Uterus (tissue), 4 donors: ENCODE measurements around the gene FAM241A. TPM values are rescaled to one million over a fixed set of nuclear protein-coding genes. Genes with fewer than 3 reads are reported as not detected.

Experiments
- DNase-seq, 2 donors: peaks; one replicate each; pipeline ENCODE4 v3.0.0-alpha.2; 2019 to 2020
- H3K27ac ChIP-seq, 2 donors: fragments of 200-600 bp; sonication (generic); 1 replicate in 1 of 2; 2 replicates in 1 of 2; pipeline ENCODE4 v1.5.1; 2016 to 2018
- H3K27me3 ChIP-seq, 2 donors: fragments of 200-600 bp; sonication (generic); one replicate each; pipeline ENCODE4 v1.5.1; 2018 to 2019; ENCODE audit warnings: control low read depth in 1 of 2
- H3K36me3 ChIP-seq, 2 donors: fragments of 200-600 bp; sonication (generic); one replicate each; pipeline ENCODE4 v1.5.1; 2019; ENCODE audit warnings: control low read depth in 1 of 2
- H3K4me1 ChIP-seq, 2 donors: fragments of 200-600 bp; sonication (generic); one replicate each; pipeline ENCODE4 v1.5.1; 2018 to 2019; ENCODE audit warnings: control low read depth in 1 of 2
- H3K4me3 ChIP-seq, 2 donors: fragments of 200-600 bp; sonication (generic); 1 replicate in 1 of 2; 2 replicates in 1 of 2; pipeline ENCODE4 v1.5.1; 2018 to 2019; ENCODE audit warnings: mild to moderate bottlenecking in 1 of 2
- H3K9me3 ChIP-seq, 2 donors: fragments of 200-600 bp; sonication (generic); one replicate each; pipeline ENCODE4 v1.5.1; 2019; ENCODE audit warnings: control low read depth in 1 of 2
- POLR2A ChIP-seq, 2 donors: fragments of 450-650 bp; IDR thresholded peaks; one replicate each; pipeline ENCODE4 v1.6.1; 2016; ENCODE audit warnings: antibody characterized with exemption in 2 of 2, mild to moderate bottlenecking in 1 of 2, moderate library complexity in 1 of 2
- intact Hi-C: fragments of 100-400 bp; cut with DNase I; formaldehyde crosslinking; loops from one replicate; pipeline ENCODE4 v1.15.1; 2023; ENCODE audit warnings: low total_unique reads
- total RNA-seq, 4 donors: library from RNA; depleted of rRNA in 3 of 4; stranded (reverse); fragments of >200 nt in 3 of 4; gene quantifications; one replicate each; pipeline versions ENCODE4 v1.1.0 to v1.2.4, GENCODE V29; 2014 to 2023
- TF ChIP-seq, protein P1 (sequence below), 4 experiments: fragments of 200-600 bp in 2 of 4; fragments of 450-650 bp in 2 of 4; sonication (generic) in 2 of 4; IDR thresholded peaks; one replicate each; pipeline ENCODE4 v1.5.1; 2016 to 2019; ENCODE audit warnings: antibody characterized with exemption in 4 of 4, mild to moderate bottlenecking in 2 of 4, moderate library complexity in 1 of 4
- donor health status: DM: yes; HTN: yes; CAD: no.

Gene FAM241A
- total RNA-seq, 4 donors from 2014 or later: 2.3 to 8.5 (median 3.5) TPM

- Histone ChIP-seq H3K27me3 (no peaks in the 10 kb centered on the region), H3K4me1 (no peaks in the 10 kb centered on the region), H3K36me3 (no peaks in the 10 kb centered on the region), H3K4me3 (no peak overlapping the region), H3K27ac (no peak overlapping the region), H3K9me3 (no peaks in the 10 kb centered on the region)
- intact Hi-C loops: no loop called here
- TF ChIP-seq, protein P1, sequence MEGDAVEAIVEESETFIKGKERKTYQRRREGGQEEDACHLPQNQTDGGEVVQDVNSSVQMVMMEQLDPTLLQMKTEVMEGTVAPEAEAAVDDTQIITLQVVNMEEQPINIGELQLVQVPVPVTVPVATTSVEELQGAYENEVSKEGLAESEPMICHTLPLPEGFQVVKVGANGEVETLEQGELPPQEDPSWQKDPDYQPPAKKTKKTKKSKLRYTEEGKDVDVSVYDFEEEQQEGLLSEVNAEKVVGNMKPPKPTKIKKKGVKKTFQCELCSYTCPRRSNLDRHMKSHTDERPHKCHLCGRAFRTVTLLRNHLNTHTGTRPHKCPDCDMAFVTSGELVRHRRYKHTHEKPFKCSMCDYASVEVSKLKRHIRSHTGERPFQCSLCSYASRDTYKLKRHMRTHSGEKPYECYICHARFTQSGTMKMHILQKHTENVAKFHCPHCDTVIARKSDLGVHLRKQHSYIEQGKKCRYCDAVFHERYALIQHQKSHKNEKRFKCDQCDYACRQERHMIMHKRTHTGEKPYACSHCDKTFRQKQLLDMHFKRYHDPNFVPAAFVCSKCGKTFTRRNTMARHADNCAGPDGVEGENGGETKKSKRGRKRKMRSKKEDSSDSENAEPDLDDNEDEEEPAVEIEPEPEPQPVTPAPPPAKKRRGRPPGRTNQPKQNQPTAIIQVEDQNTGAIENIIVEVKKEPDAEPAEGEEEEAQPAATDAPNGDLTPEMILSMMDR (IDR thresholded peaks at IDR 0.05): no peak
- TF ChIP-seq POLR2A (IDR thresholded peaks at IDR 0.05): no peak
- DNase-seq: no peak
Observed at GRCh38 chr4:112181358-112182000, 36.2 kb downstream of the FAM241A start.

DNA sequence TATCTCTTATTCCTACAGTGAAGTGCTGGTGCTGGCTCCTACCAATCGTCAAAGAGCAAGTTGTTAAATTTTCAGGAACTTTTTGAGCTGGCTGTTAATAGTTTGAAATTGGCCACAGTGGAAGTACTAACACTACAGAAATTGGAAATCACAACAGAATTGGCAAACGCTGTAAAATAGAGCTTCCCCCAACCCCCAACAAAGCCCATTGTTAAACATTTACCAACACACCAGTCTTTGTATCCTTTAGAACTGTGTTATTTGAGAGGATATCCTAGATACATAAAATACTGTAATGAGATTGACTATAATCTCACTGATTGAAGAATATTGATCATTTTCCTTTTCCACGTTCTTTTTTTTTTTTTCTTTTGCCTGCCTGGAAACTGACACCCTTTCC lies 37.4 kb downstream of the FAM241A start:
- Histone ChIP-seq H3K4me3 (no peak overlapping the region), H3K36me3 (no peaks in the 10 kb centered on the region), H3K9me3 (no peaks in the 10 kb centered on the region), H3K27ac (no peak overlapping the region), H3K4me1 (no peaks in the 10 kb centered on the region), H3K27me3 (no peaks in the 10 kb centered on the region)
- DNase-seq: no peak
- TF ChIP-seq, protein P1 (IDR thresholded peaks at IDR 0.05): no peak
- TF ChIP-seq POLR2A (IDR thresholded peaks at IDR 0.05): no peak
- intact Hi-C loops: no loop called here

GRCh38 chr4:112183252-112183651 lies 38.0 kb downstream of the FAM241A start:
- DNase-seq: no peak
- no peak overlapping the region for H3K27ac ChIP-seq
- no peak for TF ChIP-seq POLR2A (IDR thresholded peaks at IDR 0.05)
- TF ChIP-seq, protein P1 (IDR thresholded peaks at IDR 0.05): no peak

DNA sequence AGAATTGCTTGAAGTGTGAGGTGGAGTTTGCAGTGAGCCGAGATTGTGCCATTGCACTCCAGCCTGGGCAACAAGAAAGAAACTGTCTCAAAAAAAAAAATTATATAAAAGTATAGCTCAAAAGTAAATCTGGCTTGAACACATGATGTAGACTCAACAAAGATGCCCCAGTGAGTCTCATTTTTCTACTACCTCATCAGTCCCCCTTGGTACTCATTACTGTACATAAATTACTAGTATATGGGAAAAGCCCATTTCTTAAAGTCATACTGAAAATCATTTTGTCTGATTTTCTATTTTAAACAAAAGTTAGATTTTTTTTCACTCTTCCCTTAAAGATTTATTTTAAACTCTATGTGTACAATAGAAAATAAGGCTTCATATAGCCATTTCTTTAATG lies 39.2 kb downstream of the FAM241A start:
- TF ChIP-seq, protein P1 (IDR thresholded peaks at IDR 0.05): no peak
- no peak for TF ChIP-seq POLR2A (IDR thresholded peaks at IDR 0.05)
- H3K27me3 ChIP-seq: no peaks in the 10 kb centered on the region
- no peaks in the 10 kb centered on the region for H3K36me3 ChIP-seq
- intact Hi-C loops: no loop called here
- no peaks in the 10 kb centered on the region for H3K9me3 ChIP-seq
- no peak overlapping the region for H3K27ac ChIP-seq
- no peaks in the 10 kb centered on the region for H3K4me1 ChIP-seq
- no peak for DNase-seq
- no peak overlapping the region for H3K4me3 ChIP-seq

More at GRCh38 chr4:112183252-112183651, 38.0 kb downstream of the FAM241A start:
- H3K4me3 ChIP-seq: no peak overlapping the region
- H3K36me3 ChIP-seq: no peaks in the 10 kb centered on the region
- intact Hi-C loops: no loop called here
- H3K9me3 ChIP-seq: no peaks in the 10 kb centered on the region
- no peaks in the 10 kb centered on the region for H3K4me1 ChIP-seq
- H3K27me3 ChIP-seq: no peaks in the 10 kb centered on the region

DNA sequence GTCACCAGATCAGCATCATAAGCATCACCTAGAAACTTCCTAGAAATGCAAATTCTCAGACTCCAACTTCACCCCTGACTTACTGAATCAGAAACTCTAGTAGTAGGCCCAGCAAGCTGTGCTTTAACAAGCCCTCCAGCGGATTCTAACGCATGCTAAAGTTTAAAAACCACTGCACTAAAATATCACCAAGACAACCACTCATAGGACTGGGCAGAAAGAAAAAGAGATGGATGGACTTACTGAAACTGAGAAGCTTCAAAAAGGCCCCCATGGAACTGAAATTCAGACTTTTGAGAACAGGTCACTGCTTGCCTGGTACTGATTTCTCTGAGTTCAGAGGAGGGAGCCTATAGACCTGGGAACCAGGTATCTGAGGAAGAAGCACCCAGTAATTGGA lies 40.1 kb downstream of the FAM241A start:
- DNase-seq: no peak
- Histone ChIP-seq H3K4me3 (no peak overlapping the region), H3K4me1 (no peaks in the 10 kb centered on the region), H3K9me3 (no peaks in the 10 kb centered on the region), H3K27ac (no peak overlapping the region), H3K27me3 (no peaks in the 10 kb centered on the region), H3K36me3 (no peaks in the 10 kb centered on the region)
- intact Hi-C loops: no loop called here
- TF ChIP-seq, protein P1 (IDR thresholded peaks at IDR 0.05): no peak
- TF ChIP-seq POLR2A (IDR thresholded peaks at IDR 0.05): no peak
